ENCODE results near the gene LMCD1.

GRCh38 chr3:8563146-8563545, 61.5 kb downstream of the LMCD1 start:
- no peak for TF ChIP-seq CTCF (IDR thresholded peaks at IDR 0.05)
- TF ChIP-seq POLR2AphosphoS5 (IDR thresholded peaks at IDR 0.05) = no peak
- TF ChIP-seq POLR2A (IDR thresholded peaks at IDR 0.05) = no peak
- no peak for TF ChIP-seq EP300 (IDR thresholded peaks at IDR 0.05)

All from sigmoid colon (tissue), 4 donors.